GM12891 (cell line): ENCODE measurements around the gene KRT16.

Experiments
- DNase-seq: peaks from one replicate; pipeline ENCODE4 v3.0.0; 2011; ENCODE audit warnings: low spot score; ENCODE audit not compliant: insufficient read length
- FAIRE-seq: peaks from 2 replicates; lab custom pipeline; 2011; peaks lifted over from hg19 to GRCh38; lab: Jason Lieb, UNC
- PAX5 ChIP-seq: IDR thresholded peaks from 2 replicates; pipeline ENCODE4 v1.6.1; 2011; ENCODE audit warnings: low read length, moderate library complexity, mild to moderate bottlenecking; ENCODE audit not compliant: insufficient read depth, severe bottlenecking
- POLR2A ChIP-seq: IDR thresholded peaks from 2 replicates; pipeline ENCODE4 v1.6.1; 2011; ENCODE audit warnings: low read depth, low read length, control low read depth
- POLR2AphosphoS5 ChIP-seq: IDR thresholded peaks from 2 replicates; pipeline ENCODE4 v1.6.1; 2011; ENCODE audit warnings: low read depth, low read length, control low read depth
- POU2F2 ChIP-seq: IDR thresholded peaks from 2 replicates; pipeline ENCODE4 v1.6.1; 2011; ENCODE audit warnings: low read depth, mild to moderate bottlenecking, control low read depth, low read length, moderate library complexity
- SPI1 ChIP-seq: IDR thresholded peaks from 2 replicates; pipeline ENCODE4 v1.6.1; 2011; ENCODE audit warnings: low read depth, low read length, control low read depth
- TAF1 ChIP-seq: IDR thresholded peaks from 2 replicates; pipeline ENCODE4 v1.6.1; 2011; ENCODE audit warnings: low read depth, low read length, control low read depth

Gene KRT16

DNA sequence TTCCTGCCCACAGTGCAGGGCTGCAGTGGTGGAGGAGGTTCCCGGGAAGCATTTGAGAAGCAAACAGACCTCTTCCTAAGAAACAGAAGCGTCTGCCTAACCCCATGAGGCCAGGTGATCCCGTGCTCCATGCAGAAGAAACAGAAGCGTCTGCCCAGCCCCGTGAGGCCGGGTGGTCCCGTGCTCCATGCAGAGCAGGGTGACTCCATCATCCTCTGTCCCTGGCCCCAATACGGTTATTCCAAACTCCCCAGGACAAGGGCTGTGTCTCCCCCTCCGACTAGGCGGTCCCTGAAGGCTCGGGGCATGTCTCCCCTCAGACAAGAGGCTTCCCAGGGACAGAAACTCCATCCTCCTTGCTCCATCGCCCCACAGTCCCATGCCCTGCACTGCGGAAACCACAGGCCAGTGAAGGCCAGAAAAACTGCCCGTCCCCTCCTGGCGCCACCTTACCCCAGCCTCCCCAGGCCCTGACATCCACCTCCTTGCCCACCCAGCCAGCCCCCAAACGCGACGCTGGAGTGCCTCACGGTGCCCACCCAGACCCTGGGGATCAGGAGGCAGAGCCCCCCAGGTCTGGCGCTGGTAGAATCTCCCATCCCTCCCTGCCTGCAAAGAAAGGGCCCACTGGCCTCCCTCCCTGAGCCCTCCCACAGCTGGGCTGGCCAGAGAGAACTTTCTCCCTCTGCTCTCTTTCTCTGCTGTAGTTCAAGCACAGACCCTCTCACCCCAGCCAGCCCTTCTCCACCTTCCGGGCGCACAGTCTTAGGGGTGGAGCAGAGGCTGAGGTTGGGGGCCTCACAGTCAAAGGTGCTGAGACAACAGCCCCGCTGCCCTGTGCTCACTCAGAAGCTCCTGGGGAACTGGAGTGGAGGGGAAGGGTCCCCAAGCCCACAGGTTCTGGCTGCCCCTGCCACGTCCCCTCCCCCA, 42.4 kb upstream of the KRT16 start:
- FAIRE-seq = no peak
- TF ChIP-seq POLR2AphosphoS5 (no peak), POLR2A (no peak), POU2F2 (no peak), PAX5 (no peak), SPI1 (no peak), TAF1 (no peak)

DNA sequence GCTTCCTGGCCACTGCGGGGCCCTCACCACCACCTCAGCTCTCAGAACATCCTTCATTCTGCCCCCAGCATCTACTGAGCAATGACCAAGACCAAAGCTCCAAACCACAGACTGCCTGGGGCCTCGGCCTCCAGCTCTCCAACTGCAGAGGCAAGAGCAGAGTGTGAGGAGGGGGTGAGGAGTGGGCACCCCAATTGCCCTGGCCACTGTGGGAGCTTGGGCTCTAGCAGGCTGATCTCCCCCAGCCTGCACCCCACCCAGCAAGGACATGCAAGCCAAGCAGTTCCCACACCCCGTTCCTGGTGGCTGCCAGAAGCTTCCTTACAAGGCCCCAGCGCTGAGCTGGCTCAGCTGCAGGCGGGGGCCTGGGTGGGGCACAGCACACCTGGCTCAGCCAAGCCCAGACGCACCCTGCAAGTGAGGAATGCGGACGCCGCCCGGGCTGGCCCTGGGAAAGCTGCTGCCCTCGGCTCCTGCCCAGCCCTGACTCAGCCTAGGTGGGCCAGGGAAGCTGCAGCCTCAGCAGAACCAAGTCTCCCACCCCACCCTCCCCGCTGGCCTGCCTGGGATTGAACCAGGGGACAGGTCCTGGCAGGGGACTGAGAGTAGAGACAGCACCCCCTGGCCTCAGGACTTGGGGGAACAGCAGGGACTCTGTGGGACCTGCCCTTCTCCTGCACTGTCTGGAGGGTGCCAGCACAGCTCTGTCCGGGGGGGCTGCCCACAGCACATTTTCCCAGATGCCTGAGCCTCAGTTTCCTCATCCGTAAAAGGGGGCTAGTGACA, 41.5 kb upstream of the KRT16 start:
- TF ChIP-seq POLR2A (no peak), PAX5 (no peak), POLR2AphosphoS5 (no peak), POU2F2 (no peak), TAF1 (no peak), SPI1 (no peak)
- FAIRE-seq (no peak), DNase-seq (no peak)

More for the DNA sequence above, 42.4 kb upstream of the KRT16 start:
- no peak for DNase-seq

DNA sequence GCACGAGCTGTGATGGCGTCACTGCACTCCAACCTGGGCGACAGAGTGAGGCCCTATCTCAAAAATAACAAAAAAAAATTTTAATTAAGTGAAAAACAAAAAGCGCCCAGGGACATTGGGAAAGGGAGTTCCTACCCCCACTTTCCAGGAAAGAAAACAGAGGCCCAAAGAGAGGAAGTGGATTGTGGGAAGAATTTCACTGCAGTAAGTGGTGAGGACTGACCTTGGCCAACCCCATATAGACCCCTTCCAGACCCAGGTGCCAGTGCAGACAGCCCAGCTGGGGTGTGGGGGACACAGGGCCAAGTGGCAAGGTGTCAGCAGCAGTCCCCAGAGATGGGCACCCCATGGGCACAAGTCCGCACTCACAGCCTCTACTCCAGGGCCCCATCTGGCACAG, 40.9 kb upstream of the KRT16 start:
- no peak for TF ChIP-seq PAX5
- TF ChIP-seq SPI1 = no peak
- no peak for TF ChIP-seq TAF1
- no peak for TF ChIP-seq POLR2A
- no peak for TF ChIP-seq POU2F2
- no peak for TF ChIP-seq POLR2AphosphoS5
- no peak for DNase-seq
- no peak for FAIRE-seq

DNA sequence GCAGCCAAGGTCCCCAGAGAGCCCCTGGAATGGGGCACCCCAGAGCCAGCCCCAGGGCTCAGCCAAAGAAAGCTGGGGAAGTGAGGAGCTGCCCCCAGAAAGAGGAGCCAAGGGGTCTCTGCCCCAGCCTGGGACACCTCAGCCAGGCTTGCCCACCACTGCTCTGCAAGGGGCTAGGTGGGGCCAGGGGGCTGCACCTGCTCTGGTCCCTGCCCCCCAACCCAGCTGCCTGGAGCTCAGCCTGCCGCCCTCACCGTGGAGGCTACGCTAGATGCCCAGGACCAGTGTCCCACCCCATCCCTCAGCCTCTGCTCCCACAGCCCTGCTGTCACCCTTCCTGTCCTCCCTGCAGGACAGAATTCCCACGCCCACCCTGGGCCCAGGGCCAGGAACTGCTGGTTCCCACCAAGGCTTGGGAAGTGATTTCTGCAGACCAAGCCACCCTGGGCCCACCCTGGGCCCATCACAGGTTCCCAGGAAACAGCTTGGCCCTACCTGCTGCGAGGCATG, 39.9 kb upstream of the KRT16 start:
- DNase-seq (no peak), FAIRE-seq (no peak)
- TF ChIP-seq POLR2AphosphoS5 (no peak), PAX5 (no peak)

DNA sequence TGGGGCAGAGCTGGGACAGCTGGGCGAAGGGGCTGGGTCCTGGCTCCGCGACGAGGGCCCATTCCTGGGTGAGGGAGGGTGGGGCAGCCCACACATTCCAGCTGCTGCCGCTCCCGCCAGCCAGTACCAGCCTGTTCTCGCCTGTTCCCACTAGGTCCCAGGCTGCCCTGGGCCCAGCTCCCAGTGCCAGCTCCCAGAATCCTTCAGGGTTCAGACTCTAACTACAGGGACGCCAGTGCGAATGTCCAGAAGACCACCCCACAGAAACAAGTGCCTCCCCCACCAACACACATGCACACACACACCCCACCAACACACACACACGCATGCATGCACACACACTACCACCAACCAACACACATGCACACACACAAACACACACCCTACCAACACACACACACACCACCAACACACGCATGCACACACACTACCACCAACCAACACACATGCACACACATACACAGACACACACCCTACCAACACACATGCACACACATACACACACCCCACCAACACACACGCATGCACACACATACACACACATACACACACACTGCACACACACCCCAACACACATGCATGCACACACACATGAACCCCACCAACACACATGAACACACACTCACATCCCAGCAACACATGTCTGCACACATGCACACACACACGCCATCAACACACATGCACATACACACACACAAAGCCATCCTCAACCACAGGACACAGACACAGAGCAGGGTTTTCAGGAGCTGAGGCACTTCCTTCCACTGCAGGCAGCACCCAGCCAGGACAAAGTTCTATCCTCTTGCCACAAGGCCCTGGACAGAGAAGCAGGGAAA, 39.3 kb upstream of the KRT16 start:
- peak; percentile 75 for FAIRE-seq
- no peak for DNase-seq
- TF ChIP-seq TAF1 = no peak
- TF ChIP-seq SPI1 = no peak
- no peak for TF ChIP-seq POLR2A
- TF ChIP-seq POU2F2 = no peak
- no peak for TF ChIP-seq PAX5
- TF ChIP-seq POLR2AphosphoS5 = no peak

- no peak for FAIRE-seq
- TF ChIP-seq SPI1 = no peak
- TF ChIP-seq PAX5 = no peak
- TF ChIP-seq POLR2A = no peak
- no peak for TF ChIP-seq POU2F2
- no peak for TF ChIP-seq TAF1
- no peak for TF ChIP-seq POLR2AphosphoS5
- DNase-seq = no peak
These were observed 38.4 kb upstream of the KRT16 start for GRCh38 chr17:41650794-41651624.

DNA sequence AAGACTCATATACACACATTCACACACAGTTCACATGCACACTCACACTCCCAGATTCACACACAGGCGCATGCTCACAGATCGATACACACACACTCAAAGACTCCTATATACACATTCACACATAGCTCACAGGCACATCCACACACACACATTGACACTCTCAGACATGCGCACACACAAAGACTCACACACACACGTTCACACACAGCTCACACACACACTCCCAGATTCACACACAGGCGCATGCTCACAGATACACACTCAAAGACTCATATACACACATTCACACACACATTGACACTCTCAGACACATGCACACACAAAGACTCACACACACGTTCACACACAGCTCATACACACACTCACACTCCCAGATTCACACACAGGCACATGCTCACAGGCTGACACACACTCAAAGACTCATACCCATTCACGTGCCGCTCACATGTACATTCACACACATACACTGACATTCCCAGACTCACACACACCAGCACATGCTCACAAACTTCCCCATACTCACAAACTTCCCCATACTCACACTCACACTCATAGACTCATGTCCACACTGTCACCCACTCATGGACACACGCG, 37.5 kb upstream of the KRT16 start:
- TF ChIP-seq POLR2A = no peak
- DNase-seq (no peak), FAIRE-seq (peak; percentile 71)
